Smooth muscle cell (in vitro differentiated cells): ENCODE data around the gene CDK2AP2. TPM values are rescaled to one million over a fixed set of nuclear protein-coding genes. Genes with fewer than 3 reads are reported as not detected.
A peak's percentile ranks its signal among the peaks of the same experiment; 100 is the strongest.

Experiments used
- DNase-seq: peaks from one replicate; lab custom pipeline; 2025; ENCODE audit not compliant: unreplicated experiment; lab: John Stamatoyannopoulos, UW
- H2AFZ ChIP-seq: fragments of 200-600 bp; sonication (generic); 2 replicates; pipeline ENCODE4 v1.6.0; 2016; ENCODE audit warnings: antibody characterized with exemption, low read depth, mild to moderate bottlenecking
- H3F3A ChIP-seq: fragments of 200-600 bp; sonication (generic); 2 replicates; pipeline ENCODE4 v1.6.0; 2017; ENCODE audit warnings: antibody characterized with exemption, low read depth
- H3K27ac ChIP-seq: fragments of 200-600 bp; sonication (generic); 2 replicates; pipeline ENCODE4 v1.5.1; 2016; ENCODE audit warnings: low read depth, mild to moderate bottlenecking
- H3K27me3 ChIP-seq: fragments of 200-600 bp; sonication (generic); 2 replicates; pipeline ENCODE4 v1.6.1; 2016; ENCODE audit warnings: low read depth, mild to moderate bottlenecking
- H3K36me3 ChIP-seq: fragments of 200-600 bp; sonication (generic); 2 replicates; pipeline ENCODE4 v1.5.1; 2016; ENCODE audit warnings: low read depth
- H3K4me1 ChIP-seq: fragments of 200-600 bp; sonication (generic); 2 replicates; pipeline ENCODE4 v1.5.1; 2016; ENCODE audit warnings: low read depth
- H3K4me2 ChIP-seq: fragments of 200-600 bp; sonication (generic); 2 replicates; pipeline ENCODE4 v1.6.0; 2016; ENCODE audit warnings: mild to moderate bottlenecking
- H3K4me3 ChIP-seq: fragments of 200-600 bp; sonication (generic); 2 replicates; pipeline ENCODE4 v1.5.1; 2016; ENCODE audit warnings: mild to moderate bottlenecking
- H3K79me2 ChIP-seq: fragments of 200-600 bp; sonication (generic); 2 replicates; pipeline ENCODE4 v1.6.0; 2016; ENCODE audit warnings: low read depth, mild to moderate bottlenecking
- H3K9ac ChIP-seq: fragments of 200-600 bp; sonication (generic); 2 replicates; pipeline ENCODE4 v1.6.0; 2016; ENCODE audit warnings: low read depth
- H3K9me3 ChIP-seq: fragments of 200-600 bp; sonication (generic); replicated peaks from 2 replicates; pipeline ENCODE4 v1.5.1; 2016; ENCODE audit warnings: low read depth
- H4K20me1 ChIP-seq: fragments of 200-600 bp; sonication (generic); 2 replicates; pipeline ENCODE4 v1.6.0; 2016; ENCODE audit warnings: low read depth
- WGBS: methylation state at CpG from one replicate; pipeline ENCODE4 v1.1.7; 2016; ENCODE audit warnings: low lambda C conversion rate; 5-methylcytosine and 5-hydroxymethylcytosine counted together
- polyA plus RNA-seq: library from polyadenylated mRNA; unstranded; fragments of >200 nt; fragmentation: Nextera tagmentation; extraction: Ambion mirVana; gene quantifications from 2 replicates; pipeline ENCODE4 v1.2.1, GENCODE V29; 2016
- total RNA-seq: library from RNA; depleted of rRNA; stranded (reverse); fragments of >200 nt; gene quantifications from 2 replicates; pipeline ENCODE4 v1.2.3, GENCODE V29; 2014
- TF ChIP-seq, protein P1 (sequence below): fragments of 200-600 bp; sonication (generic); IDR thresholded peaks from 2 replicates; pipeline ENCODE4 v1.5.1; 2017; ENCODE audit warnings: borderline replicate concordance, mild to moderate bottlenecking, antibody characterized with exemption; ENCODE audit not compliant: insufficient read depth, poor library complexity, severe bottlenecking

CDK2AP2 gene
- total and polyA plus RNA-seq, 2 experiments from 2014 or later = 34.0 to 101 TPM

DNA sequence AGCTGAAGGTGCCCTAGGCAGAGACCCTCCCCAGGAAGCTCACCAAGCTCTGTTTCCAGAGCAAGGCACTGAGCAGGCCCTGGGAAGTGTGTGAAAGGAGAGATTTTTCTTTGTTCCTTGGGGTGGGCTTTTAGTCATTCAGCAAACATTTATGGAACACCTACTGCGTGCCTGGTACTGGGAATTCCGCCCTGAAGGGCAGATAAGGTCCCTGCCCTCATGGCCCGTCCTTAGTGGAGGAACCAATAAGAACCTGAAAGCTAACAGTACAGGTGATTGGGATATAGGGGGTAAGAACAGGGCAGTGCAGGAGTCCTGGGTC is 42.8 kb downstream of the CDK2AP2 start:
- no peaks in the 10 kb centered on the region for H4K20me1 ChIP-seq
- WGBS = 40% methylated on average over 3 of the region's 3 CpGs

GRCh38 chr11:67464411-67465188 is 43.4 kb downstream of the CDK2AP2 start:
- Histone ChIP-seq H3K79me2 (peaks cover 4% of the 10 kb centered on the region), H3K4me3 (peak overlapping the region; percentile 50), H3K4me1 (peaks cover 3% of the 10 kb centered on the region), H3K9me3 (no peaks in the 10 kb centered on the region), H3F3A (peaks cover 3% of the 10 kb centered on the region), H3K4me2 (peak overlapping the region; percentile 86), H3K27ac (peak overlapping the region; percentile 92), H2AFZ (no peak overlapping the region), H4K20me1 (no peaks in the 10 kb centered on the region), H3K36me3 (no peaks in the 10 kb centered on the region), H3K9ac (peak overlapping the region; percentile 77), H3K27me3 (no peaks in the 10 kb centered on the region)
- TF ChIP-seq, protein P1, sequence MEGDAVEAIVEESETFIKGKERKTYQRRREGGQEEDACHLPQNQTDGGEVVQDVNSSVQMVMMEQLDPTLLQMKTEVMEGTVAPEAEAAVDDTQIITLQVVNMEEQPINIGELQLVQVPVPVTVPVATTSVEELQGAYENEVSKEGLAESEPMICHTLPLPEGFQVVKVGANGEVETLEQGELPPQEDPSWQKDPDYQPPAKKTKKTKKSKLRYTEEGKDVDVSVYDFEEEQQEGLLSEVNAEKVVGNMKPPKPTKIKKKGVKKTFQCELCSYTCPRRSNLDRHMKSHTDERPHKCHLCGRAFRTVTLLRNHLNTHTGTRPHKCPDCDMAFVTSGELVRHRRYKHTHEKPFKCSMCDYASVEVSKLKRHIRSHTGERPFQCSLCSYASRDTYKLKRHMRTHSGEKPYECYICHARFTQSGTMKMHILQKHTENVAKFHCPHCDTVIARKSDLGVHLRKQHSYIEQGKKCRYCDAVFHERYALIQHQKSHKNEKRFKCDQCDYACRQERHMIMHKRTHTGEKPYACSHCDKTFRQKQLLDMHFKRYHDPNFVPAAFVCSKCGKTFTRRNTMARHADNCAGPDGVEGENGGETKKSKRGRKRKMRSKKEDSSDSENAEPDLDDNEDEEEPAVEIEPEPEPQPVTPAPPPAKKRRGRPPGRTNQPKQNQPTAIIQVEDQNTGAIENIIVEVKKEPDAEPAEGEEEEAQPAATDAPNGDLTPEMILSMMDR = no peak
- peak; percentile 50 for DNase-seq
- WGBS = 21% methylated on average over 42 of the region's 56 CpGs

More for the DNA sequence above, 42.8 kb downstream of the CDK2AP2 start:
- peaks cover 3% of the 10 kb centered on the region for H3F3A ChIP-seq
- peak overlapping the region; percentile 77 for H3K9ac ChIP-seq
- H2AFZ ChIP-seq = no peak overlapping the region
- TF ChIP-seq, protein P1 = no peak
- no peaks in the 10 kb centered on the region for H3K36me3 ChIP-seq
- H3K4me1 ChIP-seq = peaks cover 4% of the 10 kb centered on the region
- H3K4me2 ChIP-seq = peak overlapping the region; percentile 86
- H3K79me2 ChIP-seq = peaks cover 4% of the 10 kb centered on the region
- H3K27me3 ChIP-seq = no peaks in the 10 kb centered on the region
- no peaks in the 10 kb centered on the region for H3K9me3 ChIP-seq
- peak overlapping the region; percentile 50 for H3K4me3 ChIP-seq
- DNase-seq = no peak
- H3K27ac ChIP-seq = peak overlapping the region; percentile 92

DNA sequence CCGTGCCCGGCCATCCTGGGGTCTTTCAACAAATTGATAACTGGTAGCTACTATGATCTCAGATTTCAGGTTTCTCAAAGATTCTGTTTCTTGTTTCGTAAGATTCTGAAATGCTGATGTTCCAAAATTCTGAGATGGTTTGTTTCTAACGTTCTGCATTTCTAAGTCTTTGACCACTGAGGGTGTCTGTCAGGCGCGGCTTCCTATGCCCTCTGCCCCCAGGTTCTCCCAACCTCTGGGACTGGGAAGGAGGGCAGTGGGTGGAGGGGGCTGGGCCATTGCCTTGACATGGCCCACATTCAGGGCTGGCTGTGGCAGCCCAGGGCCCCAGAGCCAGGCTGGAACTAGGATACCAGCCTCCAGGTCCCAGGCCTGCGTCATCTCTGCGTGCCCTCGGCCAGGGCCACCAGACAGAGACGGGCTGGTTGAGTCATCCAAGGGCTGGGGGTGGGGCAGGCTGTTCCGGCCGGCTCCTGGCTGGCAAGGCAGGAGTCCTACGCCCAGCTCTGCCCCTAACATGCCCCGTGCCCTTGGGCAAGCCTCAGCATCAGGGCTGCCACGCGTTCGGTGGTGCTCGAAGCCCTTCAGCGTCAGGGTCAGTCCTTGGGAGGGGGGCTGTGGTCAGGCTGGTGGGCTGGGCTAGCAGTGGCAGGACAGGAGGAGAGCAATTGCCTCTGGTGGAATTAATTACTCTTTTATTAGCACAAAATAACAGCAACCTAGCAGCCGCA is 44.1 kb downstream of the CDK2AP2 start:
- Histone ChIP-seq H3K4me2 (peak overlapping the region; percentile 86), H3K9ac (peak overlapping the region; percentile 72), H3F3A (peaks cover 3% of the 10 kb centered on the region), H3K36me3 (no peaks in the 10 kb centered on the region), H3K4me1 (no peaks in the 10 kb centered on the region), H3K4me3 (peak overlapping the region; percentile 50), H3K27ac (peak overlapping the region; percentile 92), H3K79me2 (peaks cover 4% of the 10 kb centered on the region), H3K9me3 (no peaks in the 10 kb centered on the region), H2AFZ (peak overlapping the region; percentile 10), H4K20me1 (no peaks in the 10 kb centered on the region), H3K27me3 (no peaks in the 10 kb centered on the region)
- WGBS = 61% methylated on average over 20 of the region's 20 CpGs
- peak; percentile 65 for DNase-seq
- TF ChIP-seq, protein P1 = no peak
